Upper lobe of left lung (tissue), 4 donors: ENCODE measurements around the gene ADGRL3.

ENCODE experiments used
- CTCF ChIP-seq, 6 experiments: fragments of 450-650 bp in 4 of 6; fragments of 200-600 bp in 2 of 6; sonication (generic) in 2 of 6; IDR thresholded peaks; one replicate each; pipeline ENCODE4 v1.5.1; 2016 to 2019; ENCODE audit warnings: antibody characterized with exemption in 6 of 6
- POLR2A ChIP-seq, 4 donors: fragments of 450-650 bp; IDR thresholded peaks; one replicate each; pipeline ENCODE4 v1.5.1; 2016 to 2017; ENCODE audit warnings: antibody characterized with exemption in 4 of 4, mild to moderate bottlenecking in 2 of 4
- POLR2AphosphoS5 ChIP-seq, 2 donors: sonication (generic); formaldehyde crosslinking; IDR thresholded peaks; one replicate each; pipeline ENCODE4 v1.5.1; 2017; ENCODE audit warnings: antibody characterized with exemption in 2 of 2

- TF ChIP-seq CTCF (IDR thresholded peaks at IDR 0.05) (no peak), POLR2AphosphoS5 (IDR thresholded peaks at IDR 0.05) (no peak), POLR2A (IDR thresholded peaks at IDR 0.05) (no peak)
Measured at GRCh38 chr4:61831987-61832386, 631.9 kb downstream of the ADGRL3 start.
